OCI-LY3 (cell line): ENCODE data around the gene SLC4A1.

Source experiments
- H2AFZ ChIP-seq: fragments of 200-600, 300-600 bp; shearing (Covaris generic); 2 replicates; pipeline ENCODE4 v1.6.0; 2014; ENCODE audit warnings: antibody characterized with exemption, low read depth, low read length
- H3K27ac ChIP-seq: fragments of 200-600, 300-600 bp; sonication (generic); 2 replicates; pipeline ENCODE4 v1.5.1; 2014; ENCODE audit warnings: mild to moderate bottlenecking, low read length, moderate library complexity, mixed read lengths
- H3K27me3 ChIP-seq: fragments of 200-600, 300-600 bp; sonication (generic); 2 replicates; pipeline ENCODE4 v1.6.1; 2014; ENCODE audit warnings: low read depth, low read length, mixed read lengths
- H3K36me3 ChIP-seq: fragments of 200-600, 300-600 bp; sonication (generic); replicated peaks from 2 replicates; pipeline ENCODE3; 2014; ENCODE audit warnings: low read depth, low read length, mixed read lengths
- H3K4me1 ChIP-seq: fragments of 300-600, 200-600 bp; sonication (generic); 2 replicates; pipeline ENCODE4 v1.6.1; 2014; ENCODE audit warnings: low read length, mixed read lengths
- H3K4me2 ChIP-seq: fragments of 200-600, 300-600 bp; sonication (generic); 2 replicates; pipeline ENCODE4 v1.6.1; 2014; ENCODE audit warnings: low read length, mixed read lengths
- H3K4me3 ChIP-seq: fragments of 300-600, 200-600 bp; sonication (generic); 2 replicates; pipeline ENCODE4 v1.5.1; 2014; ENCODE audit warnings: antibody characterized with exemption, mild to moderate bottlenecking, low read length, moderate library complexity
- H3K79me2 ChIP-seq: fragments of 300-600, 200-600 bp; shearing (Covaris generic); 2 replicates; pipeline ENCODE4 v1.6.1; 2014; ENCODE audit warnings: mild to moderate bottlenecking, low read length, mixed read lengths
- H3K9ac ChIP-seq: fragments of 300-600, 200-600 bp; shearing (Covaris generic); 2 replicates; pipeline ENCODE4 v1.6.0; 2014; ENCODE audit warnings: mild to moderate bottlenecking, low read length, moderate library complexity
- H3K9me3 ChIP-seq: fragments of 200-600, 300-600 bp; shearing (Covaris generic); 2 replicates; pipeline ENCODE4 v1.6.1; 2014; ENCODE audit warnings: low read length, mixed read lengths; ENCODE audit not compliant: insufficient read depth
- H4K20me1 ChIP-seq: fragments of 200-600, 300-600 bp; sonication (generic); 2 replicates; pipeline ENCODE4 v1.6.1; 2016; ENCODE audit warnings: low read length, mixed read lengths; ENCODE audit not compliant: insufficient read depth
- EZH2phosphoT487 ChIP-seq: fragments of 200-600 bp; shearing (Covaris generic); IDR thresholded peaks from 2 replicates; pipeline ENCODE4 v1.6.1; 2018; ENCODE audit warnings: antibody characterized with exemption, mixed run types, low read depth
- TF ChIP-seq, protein P1 (sequence below): fragments of 200-600, 300-600 bp; sonication (generic); IDR thresholded peaks from 2 replicates; pipeline ENCODE4 v1.5.1; 2014; ENCODE audit warnings: antibody characterized with exemption, low read length, low read depth

SLC4A1 gene

GRCh38 chr17:44209786-44210341 lies 58.1 kb downstream of the SLC4A1 start:
- peaks cover 25% of the 10 kb centered on the region for H3K4me1 ChIP-seq
- H3K4me2 ChIP-seq = peak overlapping the region; percentile 83
- H3K27me3 ChIP-seq = no peaks in the 10 kb centered on the region
- no peak overlapping the region for H2AFZ ChIP-seq
- H3K27ac ChIP-seq = peak overlapping the region; percentile 71
- TF ChIP-seq EZH2phosphoT487 = no peak
- TF ChIP-seq, protein P1, sequence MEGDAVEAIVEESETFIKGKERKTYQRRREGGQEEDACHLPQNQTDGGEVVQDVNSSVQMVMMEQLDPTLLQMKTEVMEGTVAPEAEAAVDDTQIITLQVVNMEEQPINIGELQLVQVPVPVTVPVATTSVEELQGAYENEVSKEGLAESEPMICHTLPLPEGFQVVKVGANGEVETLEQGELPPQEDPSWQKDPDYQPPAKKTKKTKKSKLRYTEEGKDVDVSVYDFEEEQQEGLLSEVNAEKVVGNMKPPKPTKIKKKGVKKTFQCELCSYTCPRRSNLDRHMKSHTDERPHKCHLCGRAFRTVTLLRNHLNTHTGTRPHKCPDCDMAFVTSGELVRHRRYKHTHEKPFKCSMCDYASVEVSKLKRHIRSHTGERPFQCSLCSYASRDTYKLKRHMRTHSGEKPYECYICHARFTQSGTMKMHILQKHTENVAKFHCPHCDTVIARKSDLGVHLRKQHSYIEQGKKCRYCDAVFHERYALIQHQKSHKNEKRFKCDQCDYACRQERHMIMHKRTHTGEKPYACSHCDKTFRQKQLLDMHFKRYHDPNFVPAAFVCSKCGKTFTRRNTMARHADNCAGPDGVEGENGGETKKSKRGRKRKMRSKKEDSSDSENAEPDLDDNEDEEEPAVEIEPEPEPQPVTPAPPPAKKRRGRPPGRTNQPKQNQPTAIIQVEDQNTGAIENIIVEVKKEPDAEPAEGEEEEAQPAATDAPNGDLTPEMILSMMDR = no peak
- H3K9me3 ChIP-seq = no peaks in the 10 kb centered on the region
- H3K79me2 ChIP-seq = peaks cover 8% of the 10 kb centered on the region; the same call in 1 of the 2 replicates
- H3K9ac ChIP-seq = peak overlapping the region; percentile 67
- H3K36me3 ChIP-seq = peaks cover 56% of the 10 kb centered on the region
- no peaks in the 10 kb centered on the region for H4K20me1 ChIP-seq
- H3K4me3 ChIP-seq = peak overlapping the region; percentile 68

DNA sequence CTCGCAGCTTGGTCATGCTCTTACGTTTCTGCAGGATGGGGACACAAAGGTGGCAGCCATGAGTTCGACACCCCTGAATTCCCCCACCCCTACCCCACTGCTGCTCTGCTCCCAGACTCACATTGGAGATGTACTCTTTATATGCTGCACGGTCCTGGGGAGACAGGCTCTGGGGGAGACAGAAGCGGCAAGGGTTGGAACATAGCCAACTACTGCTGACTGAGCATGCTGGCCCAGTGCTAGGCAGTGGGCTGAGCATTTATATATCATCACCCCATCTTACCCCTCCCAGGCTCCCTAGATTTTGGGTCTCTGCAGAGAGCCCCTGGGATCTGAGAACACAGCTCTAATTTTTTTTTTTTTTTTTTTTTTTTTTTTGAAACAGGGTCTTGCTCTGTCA lies 60.2 kb downstream of the SLC4A1 start:
- H3K4me1 ChIP-seq = peaks cover 33% of the 10 kb centered on the region
- H4K20me1 ChIP-seq = no peaks in the 10 kb centered on the region
- H3K27ac ChIP-seq = no peak overlapping the region
- no peak for TF ChIP-seq EZH2phosphoT487
- TF ChIP-seq, protein P1 = no peak
- H3K9me3 ChIP-seq = no peaks in the 10 kb centered on the region
- H3K4me3 ChIP-seq = no peak overlapping the region
- H3K4me2 ChIP-seq = no peak overlapping the region
- no peaks in the 10 kb centered on the region for H3K27me3 ChIP-seq
- no peak overlapping the region for H2AFZ ChIP-seq
- H3K36me3 ChIP-seq = peaks cover 37% of the 10 kb centered on the region
- H3K79me2 ChIP-seq = peaks cover 5% of the 10 kb centered on the region; the same call in 1 of the 2 replicates
- H3K9ac ChIP-seq = no peak overlapping the region

DNA sequence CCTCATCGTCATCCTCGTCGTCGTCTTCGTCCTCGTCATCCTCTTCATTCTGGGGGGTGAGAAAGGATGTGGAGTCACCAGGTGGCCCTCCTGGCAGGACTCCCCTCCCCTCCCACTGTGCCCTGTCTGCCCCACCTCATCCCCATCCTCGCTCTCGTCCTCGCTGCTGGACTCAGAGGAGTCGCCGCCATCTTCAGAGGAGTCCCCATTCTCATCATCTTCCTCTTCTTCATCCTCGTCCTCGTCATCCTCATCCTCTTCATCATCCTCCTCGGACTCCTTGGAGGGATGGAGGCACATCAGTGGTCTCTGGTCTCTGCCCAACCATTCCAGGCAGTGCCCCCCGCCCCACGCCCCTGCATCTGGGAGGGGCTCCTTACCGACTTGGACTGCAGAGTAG lies 60.6 kb downstream of the SLC4A1 start:
- H3K9me3 ChIP-seq = no peaks in the 10 kb centered on the region
- no peak overlapping the region for H2AFZ ChIP-seq
- no peak overlapping the region for H3K9ac ChIP-seq
- no peak overlapping the region for H3K4me3 ChIP-seq
- no peaks in the 10 kb centered on the region for H4K20me1 ChIP-seq
- H3K4me1 ChIP-seq = peaks cover 33% of the 10 kb centered on the region
- H3K79me2 ChIP-seq = peaks cover 5% of the 10 kb centered on the region; the same call in 1 of the 2 replicates
- H3K4me2 ChIP-seq = no peak overlapping the region
- no peak for TF ChIP-seq EZH2phosphoT487
- TF ChIP-seq, protein P1 = no peak
- no peaks in the 10 kb centered on the region for H3K27me3 ChIP-seq
- H3K27ac ChIP-seq = no peak overlapping the region
- peaks cover 35% of the 10 kb centered on the region for H3K36me3 ChIP-seq

DNA sequence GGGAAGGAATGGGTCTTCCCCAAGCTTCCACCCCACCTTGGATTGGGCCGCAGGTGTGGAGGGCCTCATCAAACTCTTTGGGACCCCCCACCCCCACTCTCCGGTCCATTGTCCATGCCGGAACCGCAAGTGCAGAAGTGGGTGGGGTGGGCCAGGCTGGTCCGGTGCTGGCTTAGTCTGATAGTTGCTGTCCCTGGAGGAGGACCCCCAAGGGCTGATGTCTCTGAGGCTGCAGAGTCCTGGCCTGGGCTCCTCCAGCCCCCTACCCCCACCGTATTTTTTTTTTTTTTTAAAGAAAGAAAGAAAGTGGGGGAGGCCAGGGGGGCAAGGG lies 61.1 kb downstream of the SLC4A1 start:
- Histone ChIP-seq H3K9ac (no peak overlapping the region), H3K27ac (no peak overlapping the region), H3K36me3 (peaks cover 35% of the 10 kb centered on the region), H3K4me2 (no peak overlapping the region), H3K4me3 (no peak overlapping the region), H3K27me3 (no peaks in the 10 kb centered on the region), H3K9me3 (no peaks in the 10 kb centered on the region), H3K79me2 (peaks cover 5% of the 10 kb centered on the region; the same call in 1 of the 2 replicates), H3K4me1 (peaks cover 32% of the 10 kb centered on the region), H4K20me1 (no peaks in the 10 kb centered on the region), H2AFZ (no peak overlapping the region)
- TF ChIP-seq EZH2phosphoT487 = no peak
- TF ChIP-seq, protein P1 = no peak
